Activated T-cell treated with anti-CD3 and anti-CD28 coated beads, Interleukin-2, amount 50 U/mL, for 72 hours (primary cell): ENCODE data around the gene ZBTB43. TPM values are rescaled to one million over a fixed set of nuclear protein-coding genes. Genes with fewer than 3 reads are reported as not detected.
A peak's percentile ranks its signal among the peaks of the same experiment; 100 is the strongest.
"Not testable (repeated sequence)": the region's sequence is repeated elsewhere in the genome, so short reads cannot be mapped to it uniquely, and the experiment has no call there.

Experiments
- ATAC-seq, 2 donors: fragments of 150-1000 bp; cut with Tn5 transposase; replicated peaks in 1 of 2; 2 replicates each; pipeline ENCODE4 v1.10.0; 2021; ENCODE audit warnings: moderate library complexity in 2 of 2, mild to moderate bottlenecking in 1 of 2
- DNase-seq, 2 donors: peaks; one replicate each; pipeline ENCODE4 v3.0.0; 2021 to 2022; ENCODE audit warnings: mixed read lengths in 1 of 2
- H3K27ac Mint-ChIP-seq: one replicate; pipeline ENCODE4 v1.8.0; 2022; ENCODE audit warnings: mild to moderate bottlenecking, moderate library complexity, mixed read lengths
- H3K27me3 Mint-ChIP-seq: one replicate; pipeline ENCODE4 v1.8.0; 2022; ENCODE audit warnings: low read depth, mixed read lengths
- H3K36me3 Mint-ChIP-seq, 2 donors: one replicate each; pipeline ENCODE4 v1.8.0; 2022; ENCODE audit warnings: mixed read lengths in 2 of 2, mild to moderate bottlenecking in 1 of 2; ENCODE audit not compliant: insufficient read depth in 2 of 2
- H3K4me1 Mint-ChIP-seq: one replicate; pipeline ENCODE4 v1.8.0; 2022; ENCODE audit warnings: low read depth, mixed read lengths
- H3K4me3 Mint-ChIP-seq, 2 donors: one replicate each; pipeline ENCODE4 v1.8.0; 2022; ENCODE audit warnings: mild to moderate bottlenecking in 2 of 2, mixed read lengths in 2 of 2, moderate library complexity in 2 of 2
- H3K9me3 Mint-ChIP-seq, 2 donors: one replicate each; pipeline ENCODE4 v1.8.0; 2022; ENCODE audit warnings: mixed read lengths in 2 of 2
- total RNA-seq, 2 donors: library from RNA; stranded (reverse); gene quantifications; one replicate each; pipeline ENCODE4 v1.2.3, GENCODE V29; 2022

Gene ZBTB43
- total RNA-seq, 2 donors from 2014 or later, result 30.2 to 66.2 TPM

DNA sequence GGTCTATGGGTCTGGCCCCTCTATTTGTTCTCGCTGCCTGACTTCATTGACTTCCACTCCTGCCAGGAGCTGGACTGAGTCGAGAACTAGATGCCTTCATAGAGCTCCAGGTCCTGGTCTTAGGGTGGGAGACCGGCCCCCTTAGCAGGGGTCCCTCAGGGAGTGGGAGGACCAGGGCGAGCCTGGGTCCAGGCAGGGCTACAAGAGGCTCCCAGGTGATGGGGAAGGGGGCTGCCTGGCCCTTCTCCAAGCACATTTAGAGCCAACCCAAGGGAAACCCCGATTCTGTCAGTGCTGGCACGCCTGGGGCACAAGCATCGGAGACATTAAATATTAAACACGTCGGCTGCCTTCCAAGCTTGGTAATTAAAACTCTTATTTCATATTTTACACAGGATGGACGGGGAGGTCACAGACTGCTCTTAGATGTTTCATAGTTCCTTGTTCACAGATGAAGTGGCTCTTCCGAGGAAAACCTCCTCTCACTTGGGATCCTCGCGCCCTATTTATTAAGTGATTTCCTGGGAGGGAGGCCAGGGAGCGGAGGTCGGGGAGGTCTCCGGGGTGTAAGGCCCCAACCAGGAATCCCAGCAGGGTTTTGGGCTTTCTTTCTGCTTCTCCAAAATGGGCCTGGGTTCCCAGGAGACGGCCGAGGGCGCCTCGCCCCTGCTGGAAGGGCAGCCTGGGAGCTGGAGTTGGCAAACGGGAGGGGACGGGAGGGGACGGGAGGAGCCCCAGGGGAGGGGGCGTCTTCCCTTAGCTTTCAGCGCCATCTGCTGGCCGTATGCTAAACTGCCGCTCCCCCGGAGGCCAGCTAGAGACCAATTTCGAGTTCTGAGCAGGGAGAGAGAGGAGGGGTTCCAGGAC, 23.4 kb upstream of the ZBTB43 start:
- peak; percentile 85 to 86 for ATAC-seq
- Mint-ChIP-seq H3K9me3 (no peaks in the 10 kb centered on the region), H3K4me3 (no peak overlapping the region), H3K27me3 (peaks cover 30% of the 10 kb centered on the region), H3K36me3 (no peaks in the 10 kb centered on the region), H3K4me1 (peaks cover 6% of the 10 kb centered on the region), H3K27ac (no peak overlapping the region)
- peak; percentile 83 for DNase-seq

GRCh38 chr9:126782053-126782388, 22.8 kb upstream of the ZBTB43 start:
- ATAC-seq (no peak), DNase-seq (no peak)
- H3K9me3 Mint-ChIP-seq, result no peaks in the 10 kb centered on the region
- H3K27ac Mint-ChIP-seq, result no peak overlapping the region
- no peaks in the 10 kb centered on the region for H3K36me3 Mint-ChIP-seq
- peaks cover 36% of the 10 kb centered on the region for H3K27me3 Mint-ChIP-seq
- no peak overlapping the region for H3K4me3 Mint-ChIP-seq
- H3K4me1 Mint-ChIP-seq, result peaks cover 6% of the 10 kb centered on the region

DNA sequence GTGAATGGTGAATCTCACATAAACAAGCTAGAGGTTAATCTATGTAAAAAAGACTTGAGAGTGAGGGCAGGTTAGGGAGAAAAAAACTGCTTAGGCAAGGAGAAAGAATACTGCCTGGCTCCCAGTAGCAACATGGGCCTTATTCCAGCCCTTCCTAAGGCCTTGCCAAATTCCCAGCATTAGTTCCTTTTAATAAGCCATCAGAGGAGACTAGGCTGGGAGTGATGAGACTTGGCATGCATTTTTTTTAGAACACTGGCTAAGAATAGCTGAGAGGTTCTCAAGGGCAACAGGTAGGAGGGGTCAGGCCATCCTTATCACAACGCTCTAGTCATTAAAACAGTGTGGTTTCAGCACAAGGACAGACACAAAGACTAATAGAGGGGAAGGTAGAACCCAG, 20.9 kb upstream of the ZBTB43 start:
- Mint-ChIP-seq H3K4me1 (peaks cover 9% of the 10 kb centered on the region), H3K9me3 (no peaks in the 10 kb centered on the region), H3K27ac (no peak overlapping the region), H3K4me3 (no peak overlapping the region), H3K27me3 (peaks cover 38% of the 10 kb centered on the region), H3K36me3 (no peaks in the 10 kb centered on the region)
- ATAC-seq (no peak), DNase-seq (no peak)

DNA sequence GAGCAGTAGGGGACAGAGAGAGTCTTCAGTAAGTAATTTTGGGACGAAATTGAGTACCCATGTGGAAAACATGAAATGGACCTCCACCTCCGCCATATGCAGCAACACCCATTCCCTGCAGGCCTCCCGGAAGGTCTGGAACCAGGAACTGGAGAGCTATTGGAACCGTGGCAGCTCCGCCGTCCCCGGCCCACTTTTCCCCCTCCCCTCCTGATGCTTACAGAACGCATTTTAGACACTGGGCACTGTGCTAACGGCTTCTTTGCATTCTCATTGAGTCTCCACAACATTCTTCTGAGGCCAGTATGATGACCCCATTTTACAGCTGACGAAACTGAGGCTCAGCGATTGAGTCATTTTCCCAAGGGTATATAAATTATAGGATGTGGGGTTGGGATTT, 20.4 kb upstream of the ZBTB43 start:
- no peak overlapping the region for H3K4me3 Mint-ChIP-seq
- H3K27me3 Mint-ChIP-seq, result peaks cover 42% of the 10 kb centered on the region
- peaks cover 9% of the 10 kb centered on the region for H3K4me1 Mint-ChIP-seq
- DNase-seq (no peak), ATAC-seq (no peak)
- H3K36me3 Mint-ChIP-seq, result no peaks in the 10 kb centered on the region
- no peak overlapping the region for H3K27ac Mint-ChIP-seq
- no peaks in the 10 kb centered on the region for H3K9me3 Mint-ChIP-seq

- not testable (repeated sequence) for H3K4me1 Mint-ChIP-seq, DNase-seq, ATAC-seq, H3K4me3 Mint-ChIP-seq, H3K27ac Mint-ChIP-seq, H3K9me3 Mint-ChIP-seq, H3K36me3 Mint-ChIP-seq
- peaks cover 43% of the 10 kb centered on the region for H3K27me3 Mint-ChIP-seq
These were observed 20.0 kb upstream of the ZBTB43 start for GRCh38 chr9:126784841-126785240.

- Mint-ChIP-seq H3K36me3 (no peaks in the 10 kb centered on the region), H3K27me3 (peaks cover 39% of the 10 kb centered on the region), H3K27ac (no peak overlapping the region), H3K9me3 (no peaks in the 10 kb centered on the region), H3K4me3 (no peak overlapping the region), H3K4me1 (peaks cover 4% of the 10 kb centered on the region)
- DNase-seq, result no peak
- ATAC-seq, result no peak
These were observed 16.8 kb upstream of the ZBTB43 start for GRCh38 chr9:126788046-126788445.

GRCh38 chr9:126788634-126789349, 16.0 kb upstream of the ZBTB43 start:
- H3K36me3 Mint-ChIP-seq, result no peaks in the 10 kb centered on the region
- ATAC-seq (peak; percentile 78 to 95), DNase-seq (peak; percentile 9 to 20)
- H3K4me1 Mint-ChIP-seq, result peaks cover 4% of the 10 kb centered on the region
- H3K27me3 Mint-ChIP-seq, result peaks cover 39% of the 10 kb centered on the region
- H3K9me3 Mint-ChIP-seq, result no peaks in the 10 kb centered on the region
- H3K4me3 Mint-ChIP-seq, result no peak overlapping the region
- no peak overlapping the region for H3K27ac Mint-ChIP-seq

DNA sequence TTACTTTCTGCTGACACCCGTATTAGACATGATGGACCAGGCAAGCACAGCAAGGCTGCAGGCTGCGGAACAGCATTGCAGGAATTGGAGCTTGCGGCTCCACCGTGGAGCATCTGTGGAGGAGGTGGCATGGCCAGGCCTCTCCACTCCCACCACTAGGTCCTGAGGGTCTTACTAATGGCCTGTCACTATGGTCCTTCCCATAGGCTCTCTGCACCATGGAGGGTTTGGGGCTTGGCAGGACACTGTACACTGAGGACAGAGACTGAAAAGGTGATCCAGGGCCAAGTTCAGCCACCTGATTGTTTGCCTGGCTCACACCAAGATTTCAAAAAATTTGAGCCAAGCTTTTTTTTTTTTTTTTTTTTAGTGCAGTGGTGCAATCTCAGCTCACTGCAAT, 14.3 kb upstream of the ZBTB43 start:
- DNase-seq (no peak), ATAC-seq (no peak)
- peaks cover 50% of the 10 kb centered on the region for H3K27me3 Mint-ChIP-seq
- H3K4me1 Mint-ChIP-seq, result peaks cover 4% of the 10 kb centered on the region
- no peak overlapping the region for H3K4me3 Mint-ChIP-seq
- H3K36me3 Mint-ChIP-seq, result no peaks in the 10 kb centered on the region
- H3K27ac Mint-ChIP-seq, result no peak overlapping the region
- H3K9me3 Mint-ChIP-seq, result no peaks in the 10 kb centered on the region

DNA sequence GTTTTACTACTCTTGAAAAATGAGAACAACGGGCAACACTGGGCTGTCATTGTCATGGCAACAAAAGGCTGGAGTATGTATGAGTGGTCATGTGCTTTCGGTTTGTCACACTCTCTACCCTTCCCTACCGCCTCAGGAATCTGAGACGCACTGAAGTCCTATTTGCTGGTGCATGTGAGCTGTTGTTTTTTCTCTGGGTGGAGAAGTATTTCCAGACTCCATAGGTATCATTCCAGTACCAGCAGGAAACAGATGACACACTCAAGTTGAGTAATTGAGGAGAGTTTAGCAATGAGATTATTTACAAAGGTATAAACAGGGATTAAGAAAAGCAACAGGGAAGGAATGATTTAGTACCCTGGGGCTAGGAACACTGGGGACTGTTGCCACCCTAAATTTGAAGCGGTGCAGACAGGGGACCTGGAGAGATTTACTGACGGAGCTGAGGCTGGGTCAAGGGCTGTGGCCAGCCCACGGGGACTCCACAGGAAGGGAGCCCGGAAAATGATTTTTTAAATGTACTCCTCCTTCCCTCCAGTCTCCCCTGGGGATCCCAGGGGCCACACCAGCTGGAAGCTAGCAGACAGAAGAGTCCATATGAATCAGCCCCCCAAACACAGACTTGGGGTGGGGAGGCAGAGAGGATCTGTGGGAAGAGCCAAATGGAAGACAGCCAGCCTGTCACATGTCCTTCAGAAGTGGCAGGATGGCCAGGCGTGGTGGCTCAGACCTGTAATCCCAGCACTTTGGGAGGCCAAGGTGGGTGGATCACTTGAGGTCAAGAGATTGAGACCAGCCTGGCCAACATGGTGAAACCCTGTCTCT, 13.2 kb upstream of the ZBTB43 start:
- no peak overlapping the region for H3K4me3 Mint-ChIP-seq
- no peak for ATAC-seq
- peaks cover 4% of the 10 kb centered on the region for H3K4me1 Mint-ChIP-seq
- H3K9me3 Mint-ChIP-seq, result no peaks in the 10 kb centered on the region
- no peak overlapping the region for H3K27ac Mint-ChIP-seq
- no peaks in the 10 kb centered on the region for H3K36me3 Mint-ChIP-seq
- H3K27me3 Mint-ChIP-seq, result peaks cover 47% of the 10 kb centered on the region
- no peak for DNase-seq

GRCh38 chr9:126793686-126794417, 11.0 kb upstream of the ZBTB43 start:
- Mint-ChIP-seq H3K4me3 (no peak overlapping the region), H3K4me1 (no peaks in the 10 kb centered on the region), H3K27ac (no peak overlapping the region), H3K9me3 (no peaks in the 10 kb centered on the region), H3K36me3 (no peaks in the 10 kb centered on the region), H3K27me3 (peaks cover 32% of the 10 kb centered on the region)
- DNase-seq (no peak), ATAC-seq (no peak)

- Mint-ChIP-seq H3K27ac (no peak overlapping the region), H3K36me3 (no peaks in the 10 kb centered on the region), H3K4me3 (no peak overlapping the region), H3K27me3 (peaks cover 26% of the 10 kb centered on the region), H3K9me3 (no peaks in the 10 kb centered on the region), H3K4me1 (no peaks in the 10 kb centered on the region)
- no peak for DNase-seq
- ATAC-seq, result no peak
These were observed 10.4 kb upstream of the ZBTB43 start for GRCh38 chr9:126794441-126794840.

GRCh38 chr9:126796758-126797157, 8.1 kb upstream of the ZBTB43 start:
- no peak for DNase-seq
- no peak for ATAC-seq
- no peaks in the 10 kb centered on the region for H3K9me3 Mint-ChIP-seq
- no peaks in the 10 kb centered on the region for H3K4me1 Mint-ChIP-seq
- no peak overlapping the region for H3K27ac Mint-ChIP-seq
- peaks cover 16% of the 10 kb centered on the region for H3K27me3 Mint-ChIP-seq
- no peaks in the 10 kb centered on the region for H3K36me3 Mint-ChIP-seq
- no peak overlapping the region for H3K4me3 Mint-ChIP-seq
